ENCODE measurements around the gene PPIL1. TPM values are rescaled to one million over a fixed set of nuclear protein-coding genes. Genes with fewer than 3 reads are reported as not detected.

The PPIL1 gene
- 44.2 to 47.9 TPM (median 46.6 TPM) in 5 replicates for total RNA-seq (2022; extraction: Qiagen RNA extraction; ENCODE audit: low read depth)

DNA sequence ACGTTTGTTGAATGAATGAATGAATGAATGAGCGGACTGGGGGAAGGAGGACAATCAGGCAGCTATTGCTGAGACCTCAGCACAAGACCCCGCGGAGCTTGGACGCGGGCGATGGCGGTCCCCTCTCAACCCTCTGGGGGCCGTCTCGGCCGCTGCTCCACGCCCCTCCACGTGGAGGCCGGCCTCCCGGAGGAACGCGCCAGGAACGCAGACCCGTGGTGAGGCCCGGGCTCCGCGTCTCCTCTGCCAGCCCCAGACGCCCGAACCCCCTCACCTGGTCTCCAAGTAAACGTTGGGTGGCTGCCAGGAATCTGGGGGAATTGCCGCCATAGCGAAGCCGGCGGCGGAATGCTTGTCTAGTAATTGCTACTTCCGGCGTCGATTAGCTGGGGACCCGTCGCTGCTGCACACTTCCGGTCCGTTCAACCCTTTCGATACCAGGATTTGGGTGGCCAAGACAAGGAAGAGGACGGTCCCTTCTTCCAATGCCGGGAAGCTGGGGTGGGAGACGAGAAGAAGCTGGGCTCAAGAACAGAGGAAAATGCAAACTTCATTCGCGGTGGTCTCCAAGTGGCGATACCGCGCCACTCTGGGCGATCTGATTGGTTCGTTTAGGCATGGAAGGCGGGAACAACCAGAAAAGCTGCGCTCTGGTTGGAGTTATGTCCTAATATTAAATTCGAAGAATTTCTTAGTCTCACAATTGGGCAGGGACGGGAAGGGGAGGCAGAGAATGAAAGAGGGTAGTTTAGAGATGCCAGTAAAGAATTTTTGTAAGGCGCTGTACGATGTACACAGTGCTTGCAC is at the start of gene PPIL1:
TSS of gene PPIL1 (minus strand) at position 361 of the 807 bp plus-strand sequence. CDS start at position 330, 31 bp downstream.

DNA sequence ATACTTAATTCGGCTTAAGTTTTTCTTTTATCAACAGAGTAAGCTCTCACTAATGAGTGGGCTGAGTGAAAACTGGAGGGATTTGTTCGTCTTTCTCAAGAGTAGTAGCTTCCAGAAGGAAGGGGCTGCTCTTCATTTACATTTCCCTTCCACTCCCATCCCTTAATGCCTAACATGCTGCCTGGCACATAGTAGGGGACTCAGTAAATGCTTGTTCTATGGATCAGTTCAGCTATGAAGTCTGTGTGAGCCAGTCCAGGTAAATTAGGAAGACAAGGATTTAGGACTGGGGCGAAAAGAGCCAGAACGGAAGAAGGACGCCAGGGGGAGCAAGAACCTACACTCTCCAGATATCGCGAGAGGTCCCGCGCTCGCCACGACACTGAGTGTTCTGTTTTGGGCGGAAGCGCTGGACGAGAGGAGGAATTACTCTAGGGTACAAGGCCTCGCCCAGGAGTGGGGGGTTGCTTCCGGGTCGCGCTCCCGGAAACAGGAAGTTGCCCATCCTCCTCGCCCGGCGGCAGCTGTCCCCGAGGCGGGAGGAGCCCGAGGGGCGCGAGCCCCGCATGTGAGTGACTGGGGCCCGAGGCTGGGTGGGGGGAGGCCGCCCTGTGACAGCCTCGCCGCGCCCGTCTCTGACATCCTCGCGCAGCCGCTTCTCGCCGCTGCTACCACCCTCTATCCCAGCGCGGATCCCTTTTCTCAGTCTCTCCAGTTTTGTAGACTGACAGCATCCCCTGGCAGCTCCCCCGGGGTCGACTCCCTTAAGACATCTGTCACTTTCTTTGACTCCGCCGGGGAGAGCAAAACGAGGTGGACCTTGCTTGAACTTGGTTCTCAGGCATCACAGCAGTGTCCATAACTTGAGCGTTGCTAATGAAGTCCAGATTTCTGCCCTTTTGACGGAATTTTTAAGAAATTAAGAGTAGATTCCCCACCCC is 11.1 kb upstream of the PPIL1 start, which contains the start of gene C6orf89:
TSS of gene C6orf89 (plus strand) at position 492 of the 941 bp plus-strand sequence. CDS start 13,493 bp downstream, outside the sequence.

DNA sequence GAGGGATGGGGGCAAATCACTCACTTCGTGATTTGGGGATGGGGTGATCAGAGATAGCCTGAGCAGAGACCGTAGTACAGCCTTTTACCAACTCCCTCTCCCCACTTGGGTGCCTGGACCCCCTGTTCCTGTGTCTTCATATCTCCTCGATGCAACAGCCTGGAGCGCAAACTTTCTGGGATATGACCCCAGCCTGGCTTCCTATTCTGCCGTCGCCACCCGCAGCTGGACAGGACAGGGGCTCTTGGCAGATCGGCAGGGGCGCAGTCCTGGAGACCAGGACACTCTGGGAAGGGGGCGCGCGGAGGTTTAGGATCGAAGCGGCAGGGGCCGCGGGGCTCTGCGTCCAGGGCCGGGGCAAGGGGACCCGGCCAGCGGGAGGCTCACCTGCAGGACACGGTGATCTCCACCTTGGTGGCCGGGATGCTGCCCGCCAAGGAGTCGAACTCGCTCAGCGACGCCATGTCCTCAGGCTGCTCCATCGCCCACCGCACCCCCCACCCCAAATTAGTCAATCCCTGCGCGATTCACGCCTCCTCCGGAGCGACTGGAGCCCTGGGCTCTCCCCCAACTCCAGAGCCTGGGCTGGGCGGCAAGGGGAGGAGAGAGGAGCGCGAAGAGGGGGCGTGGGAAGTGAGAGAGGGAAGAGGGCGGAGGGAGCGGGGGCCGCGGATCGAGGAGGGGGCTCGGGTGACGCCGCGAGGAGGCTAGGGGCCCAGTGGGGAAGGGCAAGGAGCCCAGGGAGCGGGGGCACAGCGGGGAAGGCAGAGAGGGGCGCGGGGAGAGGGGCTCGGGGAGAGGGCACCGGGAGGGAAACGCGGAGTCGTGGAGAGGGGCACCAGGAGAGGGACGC is 35.5 kb downstream of the PPIL1 start, which contains the start of gene CPNE5:
TSS of gene CPNE5 (minus strand) at position 549 of the 853 bp plus-strand sequence. CDS start at position 482, 67 bp downstream.

Other genes starting within 250 kb of the PPIL1 start
- 169 to 245 TPM (median 203 TPM) in 5 replicates for gene CDKN1A, start 196.1 kb downstream of the PPIL1 start, total RNA-seq (2022; extraction: Qiagen RNA extraction; ENCODE audit: low read depth)
- 0.03 to 0.06 TPM (median 0.05 TPM) in 3 of 5 replicates, not detected in the others for gene RAB44, start 177.0 kb downstream of the PPIL1 start, total RNA-seq (2022; extraction: Qiagen RNA extraction; ENCODE audit: low read depth)
- 0.08 to 0.22 TPM (median 0.12 TPM) in 4 of 5 replicates, not detected in the other for gene CPNE5, start 35.4 kb downstream of the PPIL1 start, total RNA-seq (2022; extraction: Qiagen RNA extraction; ENCODE audit: low read depth)
- gene C6orf89, start 11.1 kb upstream of the PPIL1 start, total RNA-seq (2022; extraction: Qiagen RNA extraction; ENCODE audit: low read depth) = 15.5 to 19.3 TPM (median 17.5 TPM) in 5 replicates
- not detected in 5 replicates for gene PI16, start 79.9 kb upstream of the PPIL1 start, total RNA-seq (2022; extraction: Qiagen RNA extraction; ENCODE audit: low read depth)
- gene MTCH1, start 111.4 kb upstream of the PPIL1 start, total RNA-seq (2022; extraction: Qiagen RNA extraction; ENCODE audit: low read depth) = 112 to 139 TPM (median 133 TPM) in 5 replicates
- gene FGD2, start 130.9 kb upstream of the PPIL1 start, total RNA-seq (2022; extraction: Qiagen RNA extraction; ENCODE audit: low read depth) = not detected in 5 replicates